ENCODE measurements around the gene ITGA1.

Gene ITGA1

DNA sequence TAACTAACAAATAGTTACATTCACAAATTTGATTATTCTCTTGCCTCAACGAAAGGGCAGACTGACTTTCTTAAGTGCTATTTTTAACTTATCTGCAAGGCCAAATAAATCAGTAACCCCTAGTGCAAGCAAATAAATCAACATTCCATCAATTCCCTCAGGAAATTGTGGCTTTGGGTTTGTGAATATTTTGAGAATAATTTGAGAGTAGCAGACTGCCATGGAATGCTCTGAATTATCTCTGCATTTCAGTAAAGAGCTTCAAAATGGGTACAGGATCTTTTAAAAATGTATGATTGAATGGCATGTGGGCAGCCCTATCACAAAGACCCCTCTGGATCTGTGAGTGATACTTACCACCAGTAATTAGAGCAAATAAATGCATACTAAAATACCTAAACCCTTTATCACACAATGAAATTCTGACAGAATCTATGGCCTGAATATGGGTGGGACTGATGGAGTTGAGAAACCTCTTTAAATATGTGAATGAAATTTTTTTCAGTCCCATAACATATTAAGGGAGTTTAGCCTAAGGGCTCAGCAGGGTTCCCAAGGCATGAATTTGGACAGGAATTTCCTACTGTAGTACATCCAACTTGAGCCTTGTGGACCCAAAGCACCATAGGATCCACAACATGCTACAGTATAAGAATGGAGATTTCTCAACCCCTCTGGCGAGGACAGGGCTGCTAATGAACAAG is 109.0 kb downstream of the ITGA1 start:
- DNase-seq (ENCODE audit: low read depth in 2 of 2): no peak

DNA sequence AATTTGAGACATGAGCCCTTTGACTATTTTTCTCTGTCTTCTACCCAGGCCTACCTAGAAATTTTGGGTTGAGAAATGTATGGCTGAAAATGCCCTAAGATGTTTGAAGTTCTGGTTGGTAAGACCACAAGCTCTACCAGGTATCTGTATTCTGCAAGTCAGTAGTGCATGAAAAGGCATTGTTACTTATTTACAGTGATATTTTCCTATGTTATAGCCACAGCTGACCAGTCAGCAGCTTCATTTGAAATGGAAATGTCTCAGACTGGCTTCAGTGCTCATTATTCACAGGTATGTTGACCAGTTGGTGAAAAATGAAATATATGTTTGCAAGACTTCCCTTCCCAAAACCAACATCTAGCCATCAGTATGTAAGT is 109.5 kb downstream of the ITGA1 start:
- DNase-seq (ENCODE audit: low read depth in 2 of 2): no peak

DNA sequence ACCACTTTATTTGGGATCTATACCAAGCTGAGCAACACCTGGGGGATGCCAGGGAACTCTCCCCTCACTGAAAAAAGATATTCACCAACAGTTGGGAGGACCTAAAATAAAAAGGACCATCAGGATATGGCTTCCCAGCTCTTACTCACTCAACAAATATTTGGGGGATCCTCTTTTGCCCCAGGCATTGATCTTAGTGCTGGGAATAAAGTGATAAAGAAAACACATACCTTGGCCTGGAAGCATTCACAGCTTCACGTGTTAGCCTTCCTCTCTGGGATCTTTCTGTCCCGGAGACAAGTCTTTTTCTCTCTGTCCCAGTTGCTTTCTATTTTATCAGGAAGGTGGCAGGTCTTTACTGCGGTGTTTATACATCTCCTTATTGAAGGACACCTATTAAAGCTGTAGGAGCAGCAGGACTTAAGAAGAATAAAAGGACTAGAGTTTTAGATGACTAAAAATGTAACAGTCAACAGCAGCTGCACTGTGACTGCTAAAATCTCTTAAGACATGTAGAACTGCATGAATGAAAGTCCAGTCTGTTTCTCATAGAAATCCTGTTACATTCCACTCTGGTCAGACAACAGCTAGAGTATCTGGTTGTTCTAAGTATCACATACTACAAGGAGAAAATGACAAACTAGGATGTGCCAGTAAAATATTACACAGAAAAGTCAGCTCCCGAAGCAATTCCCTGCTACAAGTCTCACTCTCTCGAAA is 111.4 kb downstream of the ITGA1 start:
- DNase-seq (ENCODE audit: low read depth in 2 of 2): no peak

DNA sequence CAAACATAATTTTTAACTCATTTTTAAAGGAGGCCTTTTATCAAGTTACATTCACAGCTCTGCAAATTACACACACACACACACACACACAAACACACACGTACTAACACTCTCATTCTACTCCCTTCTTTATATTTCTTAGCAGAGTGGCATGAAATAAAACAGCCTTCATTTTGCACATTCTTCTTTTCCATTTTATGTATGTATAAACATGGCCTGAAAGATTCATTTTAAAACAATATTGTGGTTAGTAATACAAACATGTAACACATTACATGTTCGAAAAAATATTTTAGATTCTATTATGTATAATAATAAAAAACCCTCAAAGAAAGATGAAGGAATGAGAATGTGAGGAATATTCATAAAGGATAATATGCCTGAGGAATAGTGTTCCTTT is 115.4 kb downstream of the ITGA1 start:
- DNase-seq (ENCODE audit: low read depth in 2 of 2): no peak

DNA sequence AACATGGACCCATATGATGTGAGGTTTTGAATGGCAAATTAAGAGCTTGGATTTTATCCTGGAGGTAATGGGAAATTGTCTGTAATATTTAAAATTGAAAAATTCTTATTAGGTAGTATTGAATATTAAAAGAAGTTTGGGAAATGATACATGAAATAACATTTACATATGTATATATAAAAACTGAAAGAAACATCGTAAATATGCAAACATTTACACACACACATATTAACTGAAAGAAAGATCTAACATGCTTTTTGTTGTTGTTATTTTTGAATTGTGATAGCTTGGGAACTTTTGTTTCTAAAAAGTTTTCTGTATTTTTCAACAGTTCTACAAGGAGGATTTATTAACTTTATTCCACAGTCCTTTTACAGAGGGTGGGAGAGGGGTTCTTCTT is 118.6 kb downstream of the ITGA1 start:
- DNase-seq (ENCODE audit: low read depth in 2 of 2): no peak

DNA sequence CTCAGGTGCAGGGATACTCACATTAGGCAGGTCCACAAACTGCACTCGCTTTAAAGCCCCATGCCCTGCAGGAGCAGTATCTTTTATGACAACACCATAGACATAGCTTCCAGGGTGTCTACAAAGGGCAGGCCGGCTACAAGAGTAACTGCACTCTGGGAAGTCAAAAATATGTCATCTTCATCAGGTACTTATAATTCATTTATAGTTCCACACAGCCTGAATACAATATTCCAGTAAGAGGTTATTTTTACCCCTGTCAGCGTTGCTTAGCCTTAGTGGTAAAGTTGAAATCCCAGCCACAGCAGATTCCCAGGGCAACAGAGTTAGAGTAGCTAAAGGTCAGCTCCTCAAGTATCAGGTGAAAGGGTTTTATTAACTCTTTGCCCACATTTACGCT is 119.1 kb downstream of the ITGA1 start:
- no peak for DNase-seq (ENCODE audit: low read depth in 2 of 2)

DNA sequence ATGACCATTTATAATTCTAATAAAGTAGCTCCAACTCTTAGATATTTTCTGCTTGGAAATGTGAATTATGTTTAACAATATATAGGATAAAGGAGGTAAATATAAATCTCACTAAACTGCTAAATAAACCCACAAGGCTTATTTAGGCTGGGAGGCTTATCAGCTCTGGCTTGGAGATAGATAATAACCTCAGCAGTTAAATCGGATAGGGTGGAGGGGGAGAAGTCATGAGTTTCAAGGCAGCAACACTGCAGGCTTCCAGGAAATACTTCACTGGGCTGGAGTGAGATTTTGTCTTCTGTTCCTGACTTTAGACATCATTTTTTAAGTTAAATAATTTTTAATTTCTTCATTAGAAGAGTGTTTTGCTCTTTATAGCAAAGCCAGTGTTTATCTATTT is 121.5 kb downstream of the ITGA1 start:
- no peak for DNase-seq (ENCODE audit: low read depth in 2 of 2)

DNA sequence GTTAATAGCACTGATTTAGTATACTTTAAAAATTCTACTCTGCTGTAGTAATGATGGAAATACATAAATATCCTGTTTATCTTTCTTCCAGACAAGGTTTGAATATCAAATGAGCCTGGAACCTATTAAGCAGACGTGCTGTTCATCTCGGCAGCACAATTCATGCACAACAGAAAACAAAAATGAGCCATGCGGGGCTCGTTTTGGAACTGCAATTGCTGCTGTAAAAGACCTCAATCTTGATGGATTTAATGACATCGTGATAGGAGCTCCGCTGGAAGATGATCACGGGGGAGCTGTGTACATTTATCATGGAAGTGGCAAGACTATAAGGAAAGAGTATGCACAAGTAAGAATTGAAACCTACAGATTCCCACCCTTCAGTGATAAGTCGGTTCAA is 122.4 kb downstream of the ITGA1 start:
- no peak for DNase-seq (ENCODE audit: low read depth in 2 of 2)

DNA sequence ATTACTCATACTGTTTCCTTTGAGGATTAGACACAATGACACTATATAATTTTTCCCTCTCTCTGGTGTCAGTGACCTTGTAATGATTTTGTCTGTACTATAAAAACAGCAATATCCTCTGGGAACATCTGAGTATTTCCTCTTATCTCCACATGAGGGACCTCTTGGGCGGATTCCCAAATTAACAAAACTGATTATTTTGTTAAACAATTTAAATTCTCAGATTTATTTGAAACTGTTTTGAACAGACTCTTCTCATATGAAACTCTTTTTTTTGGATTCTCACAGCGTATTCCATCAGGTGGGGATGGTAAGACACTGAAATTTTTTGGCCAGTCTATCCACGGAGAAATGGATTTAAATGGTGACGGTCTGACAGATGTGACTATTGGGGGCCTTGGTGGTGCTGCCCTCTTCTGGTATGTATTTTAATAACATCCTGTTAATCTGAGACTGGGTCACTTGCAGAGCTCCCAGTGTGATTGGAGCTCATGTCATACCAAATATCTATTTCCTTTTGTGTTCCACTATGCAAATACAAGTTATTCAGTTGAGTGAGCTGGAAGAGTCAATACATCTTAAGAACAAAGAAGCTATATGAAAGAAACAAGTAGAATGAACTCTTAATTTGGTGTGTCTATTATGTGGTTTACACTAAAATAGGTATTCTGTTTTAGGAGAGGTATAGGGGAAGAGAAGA is 127.6 kb downstream of the ITGA1 start:
- DNase-seq (ENCODE audit: low read depth in 2 of 2): peak; percentile 7

DNA sequence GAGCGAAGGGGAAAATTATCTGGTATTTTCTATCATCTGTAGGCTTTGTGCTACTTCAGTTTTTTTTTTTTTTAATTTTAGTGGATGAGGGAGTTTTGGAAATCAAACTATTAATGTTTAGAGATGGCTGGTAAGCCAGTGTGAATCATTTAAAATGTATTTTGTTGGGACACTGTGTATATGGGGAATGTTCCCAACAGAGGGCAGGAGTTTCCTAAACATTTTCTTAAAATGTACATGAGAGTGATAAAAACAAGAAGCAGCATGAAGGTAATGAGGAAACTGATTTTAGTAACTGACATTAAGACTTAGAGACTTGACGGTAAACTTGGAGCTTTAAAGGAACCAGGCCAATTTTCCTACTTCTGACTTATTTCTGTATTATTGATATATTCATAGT is 133.2 kb downstream of the ITGA1 start:
- DNase-seq (ENCODE audit: low read depth in 2 of 2): no peak

DNA sequence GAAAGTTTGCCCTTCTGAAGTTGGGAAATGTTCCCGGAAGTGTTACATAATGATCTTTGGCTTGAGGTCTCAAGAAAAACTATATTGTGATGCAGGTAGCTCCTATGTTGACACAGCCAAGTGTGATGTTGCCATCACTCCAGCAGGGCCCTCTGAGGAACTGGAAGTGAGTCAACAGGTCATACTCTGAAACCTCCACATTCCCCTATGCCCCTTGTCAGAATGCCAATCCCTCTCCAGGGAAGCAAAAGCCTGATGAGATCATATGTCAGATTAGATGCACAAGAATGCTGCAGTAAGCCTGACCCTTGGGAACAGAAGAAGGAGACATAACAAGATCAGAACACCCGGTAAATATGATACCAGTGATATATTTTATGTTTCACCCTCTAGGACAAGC is 134.7 kb downstream of the ITGA1 start:
- no peak for DNase-seq (ENCODE audit: low read depth in 2 of 2)

DNA sequence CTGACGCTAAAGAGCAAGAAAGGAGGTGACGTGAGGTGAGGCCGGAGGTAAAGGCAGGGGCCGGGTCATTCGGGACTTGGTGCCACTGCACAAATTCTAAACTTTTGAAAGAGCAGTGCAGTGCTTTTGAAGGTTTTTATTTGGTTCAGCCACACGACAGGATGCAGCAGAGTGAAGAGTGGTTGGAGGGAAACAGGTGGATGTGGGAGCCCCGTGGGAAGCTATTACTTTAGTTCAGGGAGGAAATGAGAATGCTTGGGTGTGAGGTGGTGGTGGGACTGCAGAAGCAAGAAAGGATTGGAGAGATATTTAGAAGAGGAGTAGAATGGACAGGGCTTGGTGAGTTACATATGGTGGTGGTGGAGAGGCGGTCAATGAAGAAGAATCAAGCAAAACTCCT is 136.7 kb downstream of the ITGA1 start:
- no peak for DNase-seq (ENCODE audit: low read depth in 2 of 2)

DNA sequence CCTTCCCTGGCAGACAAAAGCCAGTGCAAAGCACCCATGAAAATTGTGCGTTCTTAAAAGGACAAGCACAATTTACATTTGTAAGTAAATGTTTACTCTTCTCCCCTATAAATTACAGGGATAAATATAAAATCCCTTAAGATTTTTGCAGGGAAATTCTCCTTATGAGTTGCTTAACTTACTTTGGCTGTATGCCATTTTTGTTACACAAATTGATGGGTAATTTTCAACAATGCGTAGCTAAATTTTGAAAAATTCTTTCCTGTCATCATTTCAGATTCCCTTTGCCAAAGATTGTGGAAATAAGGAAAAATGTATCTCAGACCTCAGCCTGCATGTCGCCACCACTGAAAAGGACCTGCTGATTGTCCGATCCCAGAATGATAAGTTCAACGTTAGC is 137.3 kb downstream of the ITGA1 start:
- no peak for DNase-seq (ENCODE audit: low read depth in 2 of 2)

DNA sequence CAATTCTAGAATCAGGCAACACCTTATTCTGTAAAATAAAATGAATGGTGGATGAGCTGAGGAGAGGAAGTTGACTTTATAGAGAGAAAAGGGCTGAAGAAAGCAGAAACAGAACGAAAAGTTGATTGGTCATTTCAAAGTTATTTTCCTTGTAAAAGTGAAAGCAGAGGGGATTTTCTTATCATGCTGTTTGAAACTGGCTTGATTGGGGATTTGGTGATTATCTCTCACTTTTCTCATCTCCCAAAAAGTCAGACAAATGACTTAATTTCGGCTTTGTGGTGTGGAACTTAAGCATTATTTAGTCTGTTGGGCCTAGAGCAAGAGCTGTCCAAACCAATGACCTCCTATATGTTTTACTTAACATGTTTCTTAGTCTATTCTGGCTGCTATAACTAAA is 141.0 kb downstream of the ITGA1 start:
- DNase-seq (ENCODE audit: low read depth in 2 of 2): no peak

DNA sequence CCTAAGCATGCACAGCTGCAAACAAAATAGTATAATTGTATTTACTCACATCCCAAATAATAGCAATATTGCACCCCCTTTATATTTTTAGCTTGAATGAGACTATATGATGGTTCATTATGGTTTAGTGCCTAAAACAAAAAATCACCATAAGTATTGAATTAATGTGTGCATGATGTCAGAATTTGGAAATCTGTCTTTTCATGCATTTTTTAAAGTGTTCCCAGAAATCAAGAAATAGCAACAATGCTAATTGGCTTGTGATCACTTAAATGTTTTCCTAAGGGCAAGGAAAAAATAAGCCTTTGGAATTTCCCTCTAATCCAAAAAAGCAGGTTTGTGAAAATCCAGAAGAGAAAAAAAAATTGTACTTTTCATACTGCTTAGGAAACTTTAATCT is 150.5 kb downstream of the ITGA1 start:
- DNase-seq (ENCODE audit: low read depth in 2 of 2): no peak

DNA sequence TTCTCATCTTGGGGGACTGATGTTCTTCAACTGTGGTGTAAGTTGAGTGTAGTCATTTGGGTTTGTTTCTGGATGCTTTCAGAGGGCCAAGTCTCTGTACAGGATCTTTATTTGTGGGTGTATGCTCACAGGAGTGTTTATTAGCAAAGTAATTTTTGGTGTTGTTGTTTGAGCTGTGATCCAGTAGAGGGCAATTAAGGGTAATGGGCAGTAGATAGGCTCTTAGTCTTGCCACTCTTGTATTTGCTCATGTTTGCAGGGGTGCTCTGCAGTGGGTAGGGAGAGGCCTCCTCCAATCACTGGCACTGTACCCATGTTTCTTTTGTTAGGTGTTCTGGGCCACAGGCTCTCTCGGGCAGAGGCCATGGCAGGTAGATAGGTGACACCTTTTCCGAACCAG is 155.6 kb downstream of the ITGA1 start:
- DNase-seq (ENCODE audit: low read depth in 2 of 2): no peak

DNA sequence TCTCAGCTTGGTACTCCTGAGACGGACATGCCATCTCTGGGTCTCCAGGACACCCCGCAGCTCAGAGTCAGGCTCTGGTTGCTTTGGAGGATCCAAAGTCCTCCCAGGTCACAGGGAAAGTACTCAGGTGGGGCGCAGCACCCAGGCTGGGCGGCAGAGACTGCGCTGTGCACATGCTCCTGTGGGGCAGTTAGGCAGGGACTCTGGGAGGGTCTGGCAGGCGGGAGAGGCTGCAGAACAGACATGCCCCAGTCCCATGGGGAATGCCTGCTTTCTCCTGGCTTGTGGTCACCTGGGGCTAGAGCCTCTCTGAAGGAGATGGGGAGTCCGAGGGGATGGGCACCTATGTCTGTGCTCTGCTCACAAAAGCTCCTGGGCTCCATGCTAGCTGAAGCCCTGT is 156.1 kb downstream of the ITGA1 start:
- DNase-seq (ENCODE audit: low read depth in 2 of 2): no peak

DNA sequence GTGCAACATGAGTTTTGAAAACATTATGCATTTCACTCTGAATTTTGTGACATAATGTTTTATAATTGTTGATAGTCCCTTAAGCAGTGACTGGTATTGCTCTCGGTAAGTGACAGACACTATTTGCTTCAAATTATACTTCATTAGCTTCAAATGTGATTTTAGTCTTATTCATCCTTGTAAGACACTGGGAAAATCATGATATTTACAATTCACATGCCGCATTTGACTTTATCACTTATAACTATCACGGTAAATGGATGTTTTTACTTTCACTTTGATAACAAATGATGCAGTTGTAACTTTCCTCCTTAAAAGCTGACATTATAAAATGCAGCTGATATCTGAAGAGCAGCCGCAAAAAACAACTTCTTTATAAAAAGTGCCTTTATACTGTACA is 157.3 kb downstream of the ITGA1 start:
- no peak for DNase-seq (ENCODE audit: low read depth in 2 of 2)

DNA sequence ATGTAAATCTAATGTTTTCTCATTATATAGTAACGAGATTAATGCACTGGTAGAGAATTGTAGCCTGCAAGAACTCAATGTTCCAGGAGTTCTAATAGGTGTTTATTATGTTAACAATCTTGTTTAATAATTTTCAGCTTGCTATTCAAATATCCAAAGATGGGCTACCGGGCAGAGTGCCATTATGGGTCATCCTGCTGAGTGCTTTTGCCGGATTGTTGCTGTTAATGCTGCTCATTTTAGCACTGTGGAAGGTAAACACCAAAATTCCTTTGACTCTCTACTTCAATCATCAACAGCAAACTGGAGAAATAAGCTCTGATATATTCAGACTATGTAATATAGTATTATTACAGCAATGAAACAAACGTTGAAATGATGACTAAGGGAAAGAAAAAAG is 159.5 kb downstream of the ITGA1 start:
- DNase-seq (ENCODE audit: low read depth in 2 of 2): no peak

DNA sequence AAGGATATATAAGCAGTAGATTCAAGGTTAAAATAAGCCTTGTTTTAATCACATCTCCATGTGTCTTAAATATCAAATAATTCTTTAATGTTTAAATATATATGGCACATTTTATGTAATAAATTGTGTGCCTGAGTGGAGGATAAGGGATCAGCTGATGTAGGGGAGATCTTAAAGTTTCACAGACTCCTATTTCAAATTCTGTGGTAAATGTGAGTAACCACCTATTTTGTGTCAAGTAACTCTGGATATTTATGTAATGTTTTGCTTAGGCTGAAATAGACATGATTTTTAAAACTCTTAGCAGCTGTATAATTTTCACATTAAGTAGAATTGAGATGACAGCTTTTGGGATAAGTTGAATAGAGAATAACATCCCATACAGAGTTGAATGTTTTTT is 160.1 kb downstream of the ITGA1 start:
- DNase-seq (ENCODE audit: low read depth in 2 of 2): no peak

DNA sequence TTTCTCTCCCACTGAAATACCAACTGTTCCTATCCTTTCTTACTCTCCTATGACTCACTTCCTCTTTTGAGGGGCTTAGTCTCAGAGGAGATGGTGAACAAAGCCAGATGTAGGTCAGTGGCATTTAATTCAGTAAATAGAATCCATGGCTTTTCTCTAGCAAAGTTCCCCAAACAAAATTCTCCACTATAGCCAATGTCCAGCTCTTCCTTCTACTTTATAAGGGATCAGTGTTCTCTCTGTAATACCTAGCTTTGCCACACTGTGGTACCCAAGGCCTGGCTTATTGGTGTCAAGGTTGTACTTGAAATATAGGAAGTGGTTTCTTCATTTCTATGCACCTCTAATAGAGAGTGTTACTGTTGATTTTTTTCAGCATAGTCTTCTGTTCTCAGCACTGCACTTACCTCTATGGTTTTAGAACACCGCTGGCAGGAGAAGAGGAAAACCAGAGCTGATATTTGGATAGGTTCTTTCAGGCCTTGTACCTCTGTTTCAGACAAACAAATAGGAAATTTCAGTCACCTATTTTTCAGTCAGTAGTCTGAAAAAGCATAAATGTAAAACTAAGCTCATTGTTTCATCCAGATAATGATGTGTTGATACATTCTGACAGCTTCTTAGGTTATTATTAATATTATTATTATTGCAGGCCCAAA is 160.8 kb downstream of the ITGA1 start:
- peak in 1 of 2 donors; percentile 8 for DNase-seq (ENCODE audit: low read depth in 2 of 2)

DNA sequence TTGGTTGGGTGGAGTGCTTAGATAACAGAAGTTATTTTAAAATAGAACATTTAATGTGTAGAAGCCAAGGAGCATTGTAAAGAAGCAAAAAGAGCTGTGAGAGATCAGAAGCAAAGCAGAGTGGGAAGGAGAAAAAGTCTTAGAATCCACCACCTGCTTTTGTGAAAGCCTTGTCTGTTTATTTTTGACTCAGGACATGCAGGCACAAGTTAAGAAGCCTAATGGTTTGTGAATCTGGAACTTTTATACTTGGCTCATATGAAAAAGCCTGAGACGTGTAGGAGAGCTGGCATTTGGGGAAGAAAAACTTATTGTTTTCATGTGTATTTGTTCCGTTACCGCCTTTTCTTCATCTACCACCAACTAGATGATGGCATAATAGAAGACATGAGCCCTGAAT is 163.0 kb downstream of the ITGA1 start:
- no peak for DNase-seq (ENCODE audit: low read depth in 2 of 2)

DNA sequence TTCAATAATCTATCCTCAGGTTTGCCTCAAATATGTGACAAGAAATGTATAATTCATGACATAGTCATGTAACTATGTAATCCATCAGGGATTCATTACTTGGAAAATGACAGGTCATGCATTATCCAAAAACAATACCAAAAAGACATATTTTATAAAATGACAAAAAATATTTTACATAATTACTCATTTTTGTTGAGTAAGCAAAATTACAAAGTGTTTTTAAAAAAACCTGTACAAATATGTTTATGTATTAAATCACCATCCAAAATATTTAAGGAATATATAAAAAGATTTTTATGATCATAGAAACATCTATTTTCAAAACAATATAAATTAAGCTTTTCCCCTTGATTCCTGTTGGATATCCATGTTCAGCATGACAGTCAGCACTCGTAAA is 164.8 kb downstream of the ITGA1 start:
- DNase-seq (ENCODE audit: low read depth in 2 of 2): no peak
